Fibroblast of lung (primary cell): ENCODE results near the gene HTD2. TPM values are rescaled to one million over a fixed set of nuclear protein-coding genes. Genes with fewer than 3 reads are reported as not detected.

Experiments used
- DNase-seq, 2 donors: peaks; one replicate each; pipeline versions ENCODE4 v3.0.0 to v3.0.0-alpha.2; 2010; ENCODE audit warnings: low read depth in 2 of 2
- H2AFZ ChIP-seq: 2 replicates; pipeline ENCODE4 v1.5.1; 2012; ENCODE audit warnings: low read length, control low read depth, inconsistent platforms
- H3K27ac ChIP-seq: 2 replicates; pipeline ENCODE4 v1.5.1; 2011; ENCODE audit warnings: low read length, control low read depth; ENCODE audit not compliant: insufficient read depth
- H3K27me3 ChIP-seq: 2 replicates; pipeline ENCODE4 v1.5.1; 2011; ENCODE audit warnings: mild to moderate bottlenecking, low read length; ENCODE audit not compliant: control insufficient read depth, insufficient read depth
- H3K36me3 ChIP-seq: 2 replicates; pipeline ENCODE4 v1.5.1; 2011; ENCODE audit warnings: low read length; ENCODE audit not compliant: control insufficient read depth, insufficient read depth
- H3K4me1 ChIP-seq: 2 replicates; pipeline ENCODE4 v1.5.1; 2011; ENCODE audit warnings: low read length; ENCODE audit not compliant: control insufficient read depth, insufficient read depth; ENCODE audit errors: extremely low read depth
- H3K4me2 ChIP-seq: 2 replicates; pipeline ENCODE4 v1.5.1; 2011; ENCODE audit warnings: low read length, control low read depth; ENCODE audit not compliant: insufficient read depth; ENCODE audit errors: extremely low read depth
- H3K4me3 ChIP-seq, 4 experiments: fragments of 200-600 bp in 1 of 4; sonication (generic) in 1 of 4; replicated peaks in 1 of 4; 2 replicates each; pipeline ENCODE4 v1.5.1; 2011 to 2016; ENCODE audit warnings: low read length in 4 of 4, low read depth in 3 of 4, mild to moderate bottlenecking in 3 of 4, control low read depth in 2 of 4, inconsistent platforms in 1 of 4, mixed read lengths in 1 of 4; ENCODE audit not compliant: insufficient read depth in 1 of 4; ENCODE audit errors: control extremely low read depth in 1 of 4
- H3K79me2 ChIP-seq: 2 replicates; pipeline ENCODE4 v1.5.1; 2012; ENCODE audit warnings: mild to moderate bottlenecking, low read length, inconsistent platforms; ENCODE audit not compliant: control insufficient read depth, insufficient read depth
- H3K9ac ChIP-seq: 2 replicates; pipeline ENCODE4 v1.5.1; 2011; ENCODE audit warnings: mild to moderate bottlenecking, low read length, control low read depth; ENCODE audit not compliant: insufficient read depth
- H3K9me3 ChIP-seq: 2 replicates; pipeline ENCODE4 v1.5.1; 2012; ENCODE audit warnings: low read depth, low read length; ENCODE audit not compliant: control insufficient read depth, insufficient read depth
- H4K20me1 ChIP-seq: 2 replicates; pipeline ENCODE4 v1.5.1; 2011; ENCODE audit warnings: low read length; ENCODE audit not compliant: control insufficient read depth, insufficient read depth; ENCODE audit errors: extremely low read depth
- EZH2 ChIP-seq: IDR thresholded peaks from 2 replicates; pipeline ENCODE4 v1.5.1; 2012; ENCODE audit warnings: low read length, control low read depth, mild to moderate bottlenecking; ENCODE audit errors: missing control alignments
- polyA plus RNA-seq, 2 donors: library from polyadenylated mRNA; depleted of rRNA in 1 of 2; stranded (reverse) in 1 of 2; unstranded in 1 of 2; fragments of >200 nt; gene quantifications; 2 replicates each; pipeline ENCODE4 v1.2.1, GENCODE V29; 2011 to 2012; ENCODE audit warnings: missing spikeins in 1 of 2
- total RNA-seq: library from RNA; depleted of rRNA; stranded (reverse); fragments of >200 nt; gene quantifications from 2 replicates; pipeline ENCODE4 v1.2.1, GENCODE V29; 2014
- TF ChIP-seq, protein P1 (sequence below), 2 donors: IDR thresholded peaks in 1 of 2; conservative IDR thresholded peaks in 1 of 2; 1 replicate in 1 of 2; 2 replicates in 1 of 2; pipeline ENCODE4 v1.5.1; 2011 to 2012; ENCODE audit warnings: low read length in 2 of 2, control low read depth in 1 of 2, inconsistent platforms in 1 of 2, low read depth in 1 of 2, mild to moderate bottlenecking in 1 of 2

Gene HTD2
- total and polyA plus RNA-seq, 2 donors (not counting 1 experiment from before 2014, with no cell fraction given): 8.6 to 8.9 TPM

DNA sequence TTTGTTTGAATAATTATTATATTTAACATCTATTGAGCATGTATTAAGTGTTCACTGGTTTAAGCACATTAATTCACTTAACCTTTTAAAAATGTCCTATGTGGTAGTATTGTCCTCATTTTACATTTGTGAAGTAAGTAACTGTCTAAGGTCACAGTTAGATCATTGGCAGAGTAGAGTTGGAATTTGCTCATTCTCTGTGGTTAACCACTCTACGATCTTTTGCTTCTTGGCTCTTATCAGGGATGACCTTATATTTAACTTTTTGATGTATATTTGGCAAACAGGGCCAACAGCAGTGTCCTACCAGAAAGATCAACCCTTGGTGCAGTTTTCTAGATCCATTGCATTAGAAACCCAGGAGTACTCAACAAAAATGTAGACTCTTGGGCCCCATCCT, 60.4 kb downstream of the HTD2 start:
- Histone ChIP-seq H3K4me1 (no peaks in the 10 kb centered on the region), H2AFZ (no peak overlapping the region), H4K20me1 (no peaks in the 10 kb centered on the region), H3K79me2 (no peaks in the 10 kb centered on the region), H3K9ac (no peak overlapping the region), H3K27me3 (no peaks in the 10 kb centered on the region), H3K9me3 (no peaks in the 10 kb centered on the region), H3K4me2 (no peak overlapping the region), H3K4me3 (no peak overlapping the region), H3K27ac (no peak overlapping the region), H3K36me3 (peaks cover 2% of the 10 kb centered on the region)
- TF ChIP-seq EZH2: no peak
- TF ChIP-seq, protein P1, sequence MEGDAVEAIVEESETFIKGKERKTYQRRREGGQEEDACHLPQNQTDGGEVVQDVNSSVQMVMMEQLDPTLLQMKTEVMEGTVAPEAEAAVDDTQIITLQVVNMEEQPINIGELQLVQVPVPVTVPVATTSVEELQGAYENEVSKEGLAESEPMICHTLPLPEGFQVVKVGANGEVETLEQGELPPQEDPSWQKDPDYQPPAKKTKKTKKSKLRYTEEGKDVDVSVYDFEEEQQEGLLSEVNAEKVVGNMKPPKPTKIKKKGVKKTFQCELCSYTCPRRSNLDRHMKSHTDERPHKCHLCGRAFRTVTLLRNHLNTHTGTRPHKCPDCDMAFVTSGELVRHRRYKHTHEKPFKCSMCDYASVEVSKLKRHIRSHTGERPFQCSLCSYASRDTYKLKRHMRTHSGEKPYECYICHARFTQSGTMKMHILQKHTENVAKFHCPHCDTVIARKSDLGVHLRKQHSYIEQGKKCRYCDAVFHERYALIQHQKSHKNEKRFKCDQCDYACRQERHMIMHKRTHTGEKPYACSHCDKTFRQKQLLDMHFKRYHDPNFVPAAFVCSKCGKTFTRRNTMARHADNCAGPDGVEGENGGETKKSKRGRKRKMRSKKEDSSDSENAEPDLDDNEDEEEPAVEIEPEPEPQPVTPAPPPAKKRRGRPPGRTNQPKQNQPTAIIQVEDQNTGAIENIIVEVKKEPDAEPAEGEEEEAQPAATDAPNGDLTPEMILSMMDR (conservative IDR thresholded peaks at IDR 0.05 in 1 of 2, IDR thresholded peaks at IDR 0.05 in 1 of 2; ENCODE audit: low read depth in 1 of 2, low read length in 2 of 2): no peak
- peak; percentile 25 to 57 for DNase-seq

DNA sequence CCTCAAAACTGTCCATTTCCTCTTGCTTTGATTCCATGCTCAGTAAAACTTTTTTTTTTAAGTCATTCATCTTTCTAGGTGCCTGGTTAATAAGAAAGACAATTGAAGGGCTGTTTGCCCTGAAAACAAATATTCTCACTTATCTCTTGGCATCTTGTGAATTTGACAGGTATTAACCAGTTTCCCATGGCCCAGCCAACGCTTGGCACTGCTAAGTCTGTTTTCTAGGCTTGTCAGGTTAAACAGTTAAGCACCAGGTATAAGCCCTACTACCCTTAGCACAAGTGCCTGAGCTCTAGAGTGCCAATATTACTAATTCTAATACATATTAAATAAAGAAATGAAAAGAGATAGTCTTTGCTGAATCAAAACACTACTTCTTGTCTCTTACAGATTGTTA, 62.7 kb downstream of the HTD2 start:
- H3K4me2 ChIP-seq: no peak overlapping the region
- no peaks in the 10 kb centered on the region for H3K4me1 ChIP-seq
- H3K4me3 ChIP-seq: no peak overlapping the region
- no peak overlapping the region for H2AFZ ChIP-seq
- no peak overlapping the region for H3K9ac ChIP-seq
- no peak overlapping the region for H3K27ac ChIP-seq
- no peaks in the 10 kb centered on the region for H3K79me2 ChIP-seq
- H3K27me3 ChIP-seq: no peaks in the 10 kb centered on the region
- no peak for DNase-seq
- H3K9me3 ChIP-seq: no peaks in the 10 kb centered on the region
- TF ChIP-seq, protein P1 (conservative IDR thresholded peaks at IDR 0.05 in 1 of 2, IDR thresholded peaks at IDR 0.05 in 1 of 2; ENCODE audit: low read depth in 1 of 2, low read length in 2 of 2): no peak
- TF ChIP-seq EZH2: no peak
- peaks cover 2% of the 10 kb centered on the region for H3K36me3 ChIP-seq
- no peaks in the 10 kb centered on the region for H4K20me1 ChIP-seq

Other genes with a start within 250 kb of the HTD2 start
- not detected in 2 replicates for gene DNASE1L3, start 95.5 kb upstream of the HTD2 start, total RNA-seq
- gene DNASE1L3, start 95.5 kb upstream of the HTD2 start, polyA plus RNA-seq: not detected in 2 replicates
- 10.0 and 13.5 TPM in 2 replicates for gene ABHD6, start 68.7 kb upstream of the HTD2 start, total RNA-seq
- 7.3 and 10.4 TPM in 2 replicates for gene ABHD6, start 68.7 kb upstream of the HTD2 start, polyA plus RNA-seq
- 10.6 and 11.0 TPM in 2 replicates for gene RPP14, start 275 bp upstream of the HTD2 start, total RNA-seq
- 16.9 and 17.1 TPM in 2 replicates for gene RPP14, start 275 bp upstream of the HTD2 start, polyA plus RNA-seq
- gene PXK, start 26.4 kb downstream of the HTD2 start, total RNA-seq: 56.8 and 65.2 TPM in 2 replicates
- gene PXK, start 26.4 kb downstream of the HTD2 start, polyA plus RNA-seq: 49.6 and 54.6 TPM in 2 replicates
- gene PDHB, start 127.3 kb downstream of the HTD2 start, total RNA-seq: 69.3 and 69.9 TPM in 2 replicates
- gene PDHB, start 127.3 kb downstream of the HTD2 start, polyA plus RNA-seq: 135 and 201 TPM in 2 replicates
- 9.5 and 10.2 TPM in 2 replicates for gene KCTD6, start 185.6 kb downstream of the HTD2 start, total RNA-seq
- 13.6 and 14.8 TPM in 2 replicates for gene KCTD6, start 185.6 kb downstream of the HTD2 start, polyA plus RNA-seq
- gene ACOX2, start 230.7 kb downstream of the HTD2 start, total RNA-seq: 17.7 and 20.5 TPM in 2 replicates
- gene ACOX2, start 230.7 kb downstream of the HTD2 start, polyA plus RNA-seq: 14.6 and 19.0 TPM in 2 replicates